Measurements from ENCODE around the gene FYN.

GRCh38 chr6:111810294-111811131, 62.7 kb downstream of the FYN start:
- TF ChIP-seq, protein P1, sequence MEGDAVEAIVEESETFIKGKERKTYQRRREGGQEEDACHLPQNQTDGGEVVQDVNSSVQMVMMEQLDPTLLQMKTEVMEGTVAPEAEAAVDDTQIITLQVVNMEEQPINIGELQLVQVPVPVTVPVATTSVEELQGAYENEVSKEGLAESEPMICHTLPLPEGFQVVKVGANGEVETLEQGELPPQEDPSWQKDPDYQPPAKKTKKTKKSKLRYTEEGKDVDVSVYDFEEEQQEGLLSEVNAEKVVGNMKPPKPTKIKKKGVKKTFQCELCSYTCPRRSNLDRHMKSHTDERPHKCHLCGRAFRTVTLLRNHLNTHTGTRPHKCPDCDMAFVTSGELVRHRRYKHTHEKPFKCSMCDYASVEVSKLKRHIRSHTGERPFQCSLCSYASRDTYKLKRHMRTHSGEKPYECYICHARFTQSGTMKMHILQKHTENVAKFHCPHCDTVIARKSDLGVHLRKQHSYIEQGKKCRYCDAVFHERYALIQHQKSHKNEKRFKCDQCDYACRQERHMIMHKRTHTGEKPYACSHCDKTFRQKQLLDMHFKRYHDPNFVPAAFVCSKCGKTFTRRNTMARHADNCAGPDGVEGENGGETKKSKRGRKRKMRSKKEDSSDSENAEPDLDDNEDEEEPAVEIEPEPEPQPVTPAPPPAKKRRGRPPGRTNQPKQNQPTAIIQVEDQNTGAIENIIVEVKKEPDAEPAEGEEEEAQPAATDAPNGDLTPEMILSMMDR (IDR thresholded peaks at IDR 0.05; ENCODE audit: low read depth, low read length): no peak
- TF ChIP-seq MYC (IDR thresholded peaks at IDR 0.05; ENCODE audit: low read depth, low read length) (no peak), MAX (IDR thresholded peaks at IDR 0.05; ENCODE audit: low read depth, low read length) (no peak)
